Measurements from ENCODE around the gene CDK16.

GRCh38 chrX:47235691-47236103 lies 17.2 kb downstream of the CDK16 start:
- no peak for TF ChIP-seq CTCF (conservative IDR thresholded peaks at IDR 0.05; ENCODE audit: low read length)
- no peak for TF ChIP-seq EZH2phosphoT487 (IDR thresholded peaks at IDR 0.05; ENCODE audit: borderline replicate concordance, low read depth, low read length)
